ENCODE results near the gene MGAT5.

MGAT5 gene

DNA sequence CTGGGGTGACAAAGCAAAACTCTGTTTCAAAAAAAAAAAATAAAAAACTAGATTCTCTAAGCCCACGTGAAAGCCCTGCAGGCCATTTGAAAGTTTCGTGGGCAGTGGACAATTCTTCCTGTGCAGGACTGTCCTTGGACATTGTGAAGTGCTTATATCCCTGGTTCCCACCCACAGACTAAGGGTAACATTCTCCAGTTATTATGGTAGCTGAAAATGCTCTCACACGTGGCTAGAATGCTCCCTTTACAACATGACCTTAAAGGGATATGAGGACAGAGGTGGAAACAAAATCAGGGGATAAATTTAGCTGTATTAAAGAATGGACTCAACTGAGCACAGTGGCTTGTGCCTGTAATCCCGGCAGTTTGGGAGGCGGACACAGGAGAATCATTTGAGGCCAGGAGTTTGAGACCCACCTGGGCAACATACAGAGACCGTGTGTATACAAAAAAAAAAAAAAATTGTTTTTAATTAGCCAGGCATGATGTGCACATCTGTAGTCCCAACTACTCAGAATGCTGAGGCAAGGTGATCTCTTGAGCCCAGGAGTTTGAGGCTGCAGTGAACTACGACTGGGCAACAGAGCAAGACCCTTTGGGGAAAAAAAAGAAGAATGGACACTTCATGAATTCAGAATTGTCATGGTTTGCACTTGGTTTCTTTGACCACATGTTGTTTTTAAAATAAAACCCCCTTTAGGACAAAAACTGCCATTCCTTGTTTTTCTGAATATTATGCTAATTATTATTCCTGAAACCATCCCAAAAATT, 167.9 kb downstream of the MGAT5 start:
- DNase-seq (ENCODE audit: low read depth) = no peak

DNA sequence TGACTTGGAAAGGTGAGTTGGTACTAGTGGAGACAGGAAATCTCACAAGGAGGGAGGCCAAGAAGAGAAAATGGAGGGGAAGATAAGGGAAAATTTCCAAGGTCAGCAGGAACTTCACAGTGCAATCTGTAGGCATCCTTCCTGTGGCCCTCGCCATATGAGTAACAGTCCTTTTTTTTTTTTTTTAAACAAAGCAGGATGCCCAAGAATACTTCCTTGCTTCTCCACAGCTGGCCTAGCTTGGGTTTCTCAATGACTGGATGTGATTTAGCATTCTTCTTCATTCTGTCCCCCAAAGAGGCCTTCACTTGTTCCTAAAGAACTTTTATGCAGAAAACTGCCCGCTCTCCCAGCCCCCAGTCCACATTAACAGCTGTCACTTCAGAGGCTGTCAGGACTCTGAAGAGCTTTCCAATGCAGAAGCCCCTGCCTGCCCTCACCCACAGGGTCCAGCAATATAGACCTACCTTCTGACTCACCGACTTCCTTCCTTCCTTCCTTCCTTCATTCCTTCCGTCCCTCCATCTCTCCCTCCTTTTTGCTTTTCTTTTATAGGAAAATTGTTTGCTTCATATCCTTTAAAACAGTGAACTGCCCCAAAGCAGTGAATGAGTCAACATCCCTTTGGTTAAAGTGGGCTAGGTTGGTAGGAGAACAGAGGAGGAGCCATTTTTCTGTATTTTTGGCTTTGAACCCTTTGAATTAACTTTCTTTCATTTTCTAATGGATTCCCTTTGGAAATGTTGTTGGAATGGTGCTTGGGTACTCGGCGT, 172.0 kb downstream of the MGAT5 start:
- no peak for DNase-seq (ENCODE audit: low read depth)

DNA sequence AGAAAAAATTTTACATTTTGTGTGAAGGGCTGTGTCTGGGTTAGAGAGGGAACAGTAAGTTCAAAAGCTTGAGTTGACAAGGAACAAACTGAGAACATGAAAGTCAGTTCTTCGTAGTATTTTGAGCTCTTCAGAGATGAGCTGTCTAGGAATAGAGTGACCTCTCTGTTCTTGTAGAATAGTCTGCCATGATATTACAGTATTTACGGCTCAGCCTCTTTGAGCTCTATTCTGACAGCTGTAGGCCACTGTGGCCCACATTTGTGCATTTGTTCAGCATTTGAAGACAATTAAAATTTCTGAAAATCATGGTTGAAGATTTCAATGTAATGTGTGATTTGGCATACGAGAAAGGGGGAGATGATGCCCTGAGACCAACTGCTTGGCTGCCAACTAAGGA, 172.8 kb downstream of the MGAT5 start:
- DNase-seq (ENCODE audit: low read depth) = no peak

DNA sequence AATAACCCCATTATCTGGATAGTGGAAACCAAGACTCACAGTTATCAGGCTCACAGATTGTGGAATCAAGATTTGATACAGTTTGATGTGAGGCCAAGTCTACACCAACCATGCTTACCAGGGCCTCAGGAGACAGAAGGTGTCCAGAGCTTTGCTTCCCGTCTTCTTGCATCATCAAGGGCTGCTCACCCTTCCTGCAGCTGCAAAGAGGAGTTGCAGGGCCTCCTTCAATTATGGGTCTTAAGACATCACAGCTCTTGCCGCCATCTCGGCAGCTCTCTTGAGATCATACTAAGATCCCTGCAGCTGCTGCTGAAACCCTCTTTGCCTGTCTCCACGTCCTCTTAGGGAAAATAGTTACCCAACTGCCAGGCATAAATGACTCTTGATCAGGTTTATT, 176.0 kb downstream of the MGAT5 start:
- DNase-seq (ENCODE audit: low read depth) = no peak

DNA sequence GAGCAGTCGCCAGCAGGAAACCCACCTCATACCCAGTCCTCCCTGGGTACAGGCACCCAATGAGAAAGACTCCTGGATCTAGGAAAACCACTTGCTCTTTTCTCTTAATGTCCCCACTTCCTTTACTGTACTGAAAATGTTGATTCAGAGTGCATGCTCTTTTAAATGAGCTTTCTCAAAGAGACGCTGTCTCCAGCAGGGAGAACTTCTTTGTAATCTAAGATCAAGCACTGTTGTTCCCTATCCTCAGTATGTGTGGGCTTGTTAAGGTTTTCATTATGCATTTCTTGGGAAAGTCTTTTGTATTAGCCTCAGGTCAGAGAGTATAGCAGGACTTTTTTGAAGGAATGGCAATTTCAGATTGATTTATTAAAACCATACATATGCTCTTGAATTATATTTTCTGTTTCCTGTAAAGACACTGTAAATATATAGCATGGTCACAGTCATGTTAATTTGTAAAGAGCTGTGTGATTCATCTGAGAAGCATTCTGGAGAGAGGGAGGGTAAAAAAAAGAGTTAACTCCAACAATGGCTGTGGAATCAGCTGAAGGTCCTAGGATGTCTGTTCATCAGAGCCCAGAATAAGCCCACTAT, 178.1 kb downstream of the MGAT5 start:
- no peak for DNase-seq (ENCODE audit: low read depth)

DNA sequence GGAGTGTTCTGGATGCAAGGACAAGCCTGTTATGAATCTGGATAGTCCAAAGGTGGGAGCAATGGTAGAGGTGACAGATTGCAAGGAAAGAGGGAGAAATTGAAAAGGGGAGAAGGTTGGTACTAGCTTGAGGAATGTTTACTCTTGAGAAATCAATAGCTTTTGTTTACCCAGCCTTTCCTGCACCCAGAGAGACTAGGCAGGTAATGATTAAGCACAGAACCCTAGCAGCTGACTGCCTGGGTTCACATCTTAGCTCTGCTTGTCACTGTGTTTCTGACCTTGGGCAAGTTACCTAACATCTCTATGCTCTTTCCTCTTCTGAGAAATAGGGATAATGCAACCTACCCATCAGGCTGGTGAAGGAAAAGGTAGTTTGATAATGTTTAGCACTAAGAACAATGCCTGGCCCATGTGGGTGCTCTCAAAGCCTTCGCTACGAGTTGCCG, 178.6 kb downstream of the MGAT5 start:
- DNase-seq (ENCODE audit: low read depth) = no peak

DNA sequence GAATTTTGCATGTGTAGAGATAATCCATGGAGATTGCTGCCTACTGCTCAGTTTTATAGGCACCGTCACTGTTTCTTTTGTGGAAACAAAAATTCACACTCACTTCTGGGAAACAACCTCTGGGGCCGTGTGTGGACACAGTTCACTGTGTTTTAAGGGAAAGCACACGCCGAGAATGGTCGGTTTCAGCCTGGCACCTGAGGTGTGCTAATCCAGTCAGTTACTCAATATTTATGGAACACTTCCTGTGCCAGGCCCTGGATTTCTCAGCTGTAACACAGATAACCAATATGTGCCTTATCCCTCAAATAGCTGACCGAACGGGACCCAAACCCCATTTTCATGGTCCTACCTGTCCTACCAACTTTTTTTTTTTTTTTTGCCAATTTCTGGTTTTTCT, 179.6 kb downstream of the MGAT5 start:
- DNase-seq (ENCODE audit: low read depth) = no peak

DNA sequence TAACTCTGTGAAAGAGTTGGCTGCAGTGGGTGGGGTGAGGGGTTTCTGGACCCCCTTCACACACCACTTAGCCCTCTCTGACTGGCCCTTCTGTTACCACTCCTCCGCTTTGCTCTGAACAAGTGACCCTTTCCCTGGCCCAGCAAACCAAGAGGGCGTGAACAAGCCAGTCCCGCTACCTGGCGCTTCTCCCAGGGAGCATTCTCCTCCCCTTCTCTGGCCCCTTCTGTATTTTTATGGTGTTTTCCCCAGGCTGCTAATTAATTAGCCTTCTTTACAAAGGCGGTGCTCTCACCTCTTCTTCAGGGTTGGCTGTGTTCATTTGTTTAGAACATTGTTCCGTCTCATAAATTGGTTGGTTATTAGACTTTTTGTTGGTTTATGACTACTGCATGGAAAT, 180.1 kb downstream of the MGAT5 start:
- no peak for DNase-seq (ENCODE audit: low read depth)

DNA sequence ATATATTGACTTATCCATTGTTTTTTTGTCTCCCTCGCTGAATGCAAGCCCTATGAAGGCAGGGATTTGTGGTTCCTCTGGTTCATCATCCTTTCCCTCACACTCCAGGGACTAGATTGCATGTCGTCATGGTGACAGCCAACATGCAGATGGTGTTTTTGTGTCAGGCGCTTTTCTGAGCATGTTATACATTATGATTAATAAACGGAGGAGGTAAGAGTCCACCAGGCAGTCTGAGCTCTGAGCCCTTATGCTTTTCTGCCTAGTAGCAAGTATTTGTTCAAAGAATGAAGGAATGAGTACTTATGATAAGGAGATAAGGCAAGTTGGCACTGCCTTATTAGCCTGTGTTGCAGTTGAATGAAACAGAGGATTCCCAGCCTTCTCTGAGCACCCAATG, 181.6 kb downstream of the MGAT5 start:
- DNase-seq (ENCODE audit: low read depth) = no peak

DNA sequence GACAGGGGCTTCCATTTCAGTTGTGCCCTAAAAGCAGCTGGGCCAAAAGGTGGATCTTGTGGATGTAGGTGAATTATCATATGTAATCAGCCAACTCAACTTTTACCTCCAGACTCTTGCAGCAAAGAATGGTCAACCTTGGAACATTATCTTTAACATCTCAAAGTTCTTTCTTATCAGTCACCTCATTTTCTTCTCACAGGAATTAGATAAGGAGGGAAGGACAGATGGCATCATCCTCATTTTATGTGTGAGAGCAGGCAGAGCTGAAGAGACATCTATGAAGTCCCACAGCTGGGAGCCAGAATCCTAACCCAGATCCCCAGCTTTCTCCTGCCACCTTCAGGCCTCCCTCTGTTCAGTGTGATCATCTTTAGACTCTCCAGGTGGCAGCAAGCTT, 182.1 kb downstream of the MGAT5 start:
- no peak for DNase-seq (ENCODE audit: low read depth)

DNA sequence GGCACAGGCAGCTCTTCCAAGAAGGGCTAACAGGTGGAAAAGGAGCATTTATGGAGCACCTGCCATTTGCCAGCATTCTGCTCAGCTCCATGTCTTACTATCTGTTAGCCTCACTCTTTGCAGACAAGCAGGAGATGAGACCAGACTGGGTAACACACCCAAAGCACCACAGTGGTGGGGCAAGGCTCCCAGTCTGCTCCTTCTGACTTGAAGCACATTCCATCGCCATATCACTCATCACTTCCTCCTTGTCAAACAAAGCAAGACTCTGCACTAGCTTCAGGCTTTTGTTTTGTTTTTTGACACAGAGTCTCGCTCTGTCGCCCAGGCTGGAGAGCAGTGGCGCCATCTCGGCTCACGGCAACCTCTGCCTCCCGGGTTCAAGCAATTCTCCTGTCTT, 182.8 kb downstream of the MGAT5 start:
- no peak for DNase-seq (ENCODE audit: low read depth)

DNA sequence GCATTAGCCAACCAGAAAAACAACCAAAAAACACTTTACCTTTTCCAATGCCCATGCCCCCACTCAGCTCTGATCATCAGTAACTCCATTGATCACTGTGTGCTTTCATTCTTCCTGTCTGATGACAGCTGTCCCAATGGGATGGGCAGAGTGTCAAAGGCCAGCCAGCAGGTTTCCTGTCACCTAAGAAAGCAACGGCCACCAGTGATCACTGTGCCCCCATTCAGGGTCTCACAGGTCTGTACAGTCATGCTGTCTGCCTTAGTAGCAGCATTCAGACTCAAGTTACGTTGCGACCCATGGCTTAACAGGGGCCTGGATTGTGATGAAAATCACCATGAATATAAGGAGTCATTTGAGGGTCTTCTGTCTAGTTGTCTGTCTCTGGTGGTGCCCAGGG, 184.5 kb downstream of the MGAT5 start:
- no peak for DNase-seq (ENCODE audit: low read depth)

DNA sequence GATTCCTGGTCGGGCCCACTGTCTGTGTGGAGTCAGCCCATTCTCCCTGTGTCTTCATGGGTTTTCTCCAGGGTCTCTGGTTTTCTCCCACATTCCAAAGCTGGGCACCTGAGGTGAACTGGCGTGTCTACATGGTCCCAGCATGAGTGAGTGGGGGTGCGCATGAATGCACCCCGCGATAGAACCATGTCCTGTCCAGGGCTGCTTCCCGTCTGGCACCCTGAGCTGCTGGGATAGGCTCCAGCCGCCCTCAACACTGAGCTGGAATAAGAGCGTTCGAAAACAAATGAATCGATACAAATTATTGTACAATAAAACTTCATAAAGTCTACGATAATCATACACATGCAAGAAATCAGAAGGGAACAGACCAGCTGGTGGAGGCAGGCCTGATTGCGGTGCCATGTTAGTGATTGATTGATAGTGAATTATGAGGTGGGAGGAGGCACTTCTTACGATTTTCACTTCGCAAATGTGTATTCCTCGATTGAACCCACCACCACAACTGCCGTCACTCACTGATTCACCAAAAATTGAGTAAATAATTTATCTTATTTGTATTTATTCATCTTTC, 186.6 kb downstream of the MGAT5 start:
- DNase-seq (ENCODE audit: low read depth) = no peak

DNA sequence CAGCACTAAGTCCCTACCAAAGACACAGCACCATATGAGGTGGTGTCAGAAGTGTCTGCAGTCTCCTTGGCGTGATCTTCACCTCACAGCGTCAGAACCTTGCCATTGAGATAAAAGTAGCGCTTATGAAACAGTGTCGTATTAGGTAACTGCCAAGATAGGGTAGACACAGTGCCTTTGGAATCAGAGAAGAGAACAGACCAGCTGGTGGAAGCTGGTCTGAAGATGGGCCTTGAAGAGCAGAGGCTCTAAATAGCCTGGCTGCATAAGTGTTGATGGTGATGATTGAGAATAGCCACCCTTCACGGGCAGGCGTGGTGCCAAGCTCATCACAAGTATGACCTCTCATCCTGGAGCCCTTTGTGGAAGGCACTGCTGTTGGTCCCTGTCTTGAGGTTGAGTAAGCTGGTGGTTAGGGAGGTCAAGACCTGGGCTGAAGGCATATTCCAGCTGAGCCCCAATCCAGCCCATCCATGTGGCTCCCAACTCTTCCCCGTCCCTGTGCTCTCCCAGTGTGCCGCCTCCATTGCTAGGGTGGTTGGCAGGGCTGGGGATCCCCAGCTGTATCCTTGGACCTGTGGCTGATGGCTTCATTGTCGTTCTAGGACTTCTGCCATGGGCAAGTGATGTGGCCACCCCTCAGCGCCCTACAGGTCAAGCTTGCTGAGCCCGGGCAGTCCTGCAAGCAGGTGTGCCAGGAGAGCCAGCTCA, 187.4 kb downstream of the MGAT5 start:
- DNase-seq (ENCODE audit: low read depth) = no peak

DNA sequence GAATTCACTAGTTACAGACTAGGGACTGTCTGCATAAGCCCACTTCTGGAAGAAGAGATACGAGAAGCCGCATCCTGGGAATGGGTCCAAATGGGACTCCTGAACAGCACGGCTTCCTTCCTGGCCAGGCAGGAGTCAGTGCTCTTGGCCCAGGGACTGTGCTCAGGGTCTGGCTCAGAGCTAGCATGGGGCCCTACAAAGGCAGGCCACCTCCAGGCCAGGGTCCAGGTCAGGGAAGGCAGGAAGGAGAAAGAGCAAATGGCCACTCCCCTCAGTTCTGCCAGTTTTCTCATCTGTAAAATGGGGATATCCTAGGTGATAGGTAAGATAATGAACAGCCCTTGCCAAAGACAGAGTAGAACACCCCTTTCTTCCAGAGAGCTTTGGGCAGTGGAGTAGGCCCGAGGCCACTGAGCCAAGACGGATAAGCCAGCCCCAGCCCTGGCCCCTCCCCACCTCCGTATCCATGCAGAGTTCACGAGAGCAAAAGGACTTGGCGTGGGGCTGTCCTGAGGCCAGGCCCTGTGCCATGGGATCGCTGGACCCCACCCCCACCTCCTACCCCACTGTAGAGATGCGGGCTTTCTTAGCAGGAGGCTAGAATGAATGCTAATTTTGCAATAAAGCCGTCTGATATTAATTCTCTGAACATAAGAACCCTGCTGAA, 190.1 kb downstream of the MGAT5 start:
- DNase-seq (ENCODE audit: low read depth) = no peak

DNA sequence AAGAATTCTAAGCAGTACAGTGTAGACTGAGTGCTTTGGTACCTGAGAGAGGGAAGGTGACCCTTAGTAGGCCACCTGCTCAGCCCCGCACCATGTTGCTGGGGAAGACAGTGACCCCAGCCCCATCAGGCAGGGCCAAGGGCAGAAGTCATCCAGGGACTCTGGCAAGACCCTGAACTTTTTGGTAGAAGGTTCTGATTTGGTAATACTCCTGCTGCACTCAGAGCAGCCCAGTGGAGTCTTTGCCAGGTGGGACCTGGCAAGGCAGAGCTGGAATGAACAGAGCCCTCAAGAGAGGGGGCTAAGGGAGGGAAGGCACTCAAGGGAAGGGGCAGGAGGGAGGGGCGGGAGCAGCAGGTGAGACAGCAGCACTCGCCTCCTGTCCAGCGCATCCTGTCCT, 191.2 kb downstream of the MGAT5 start:
- no peak for DNase-seq (ENCODE audit: low read depth)

DNA sequence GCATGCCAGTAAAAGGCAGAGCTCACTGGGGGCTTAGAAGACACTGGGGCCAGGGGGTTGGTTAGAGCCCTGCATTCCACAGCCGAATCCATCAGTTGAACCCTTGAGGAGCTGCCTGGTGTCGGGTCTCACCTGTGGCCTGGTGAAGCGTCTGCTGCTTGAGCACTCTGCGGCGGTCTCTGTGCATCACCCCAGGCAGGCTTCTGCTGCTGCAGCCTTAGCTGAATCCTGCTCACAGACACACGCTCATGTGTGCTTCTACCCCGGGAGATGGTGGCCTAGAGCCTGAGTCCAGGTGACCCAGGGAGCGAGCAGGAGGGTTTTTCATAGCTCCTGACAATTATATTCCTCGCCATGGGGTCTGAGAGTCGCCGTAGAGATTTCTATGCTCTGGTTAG, 192.1 kb downstream of the MGAT5 start:
- DNase-seq (ENCODE audit: low read depth) = no peak

DNA sequence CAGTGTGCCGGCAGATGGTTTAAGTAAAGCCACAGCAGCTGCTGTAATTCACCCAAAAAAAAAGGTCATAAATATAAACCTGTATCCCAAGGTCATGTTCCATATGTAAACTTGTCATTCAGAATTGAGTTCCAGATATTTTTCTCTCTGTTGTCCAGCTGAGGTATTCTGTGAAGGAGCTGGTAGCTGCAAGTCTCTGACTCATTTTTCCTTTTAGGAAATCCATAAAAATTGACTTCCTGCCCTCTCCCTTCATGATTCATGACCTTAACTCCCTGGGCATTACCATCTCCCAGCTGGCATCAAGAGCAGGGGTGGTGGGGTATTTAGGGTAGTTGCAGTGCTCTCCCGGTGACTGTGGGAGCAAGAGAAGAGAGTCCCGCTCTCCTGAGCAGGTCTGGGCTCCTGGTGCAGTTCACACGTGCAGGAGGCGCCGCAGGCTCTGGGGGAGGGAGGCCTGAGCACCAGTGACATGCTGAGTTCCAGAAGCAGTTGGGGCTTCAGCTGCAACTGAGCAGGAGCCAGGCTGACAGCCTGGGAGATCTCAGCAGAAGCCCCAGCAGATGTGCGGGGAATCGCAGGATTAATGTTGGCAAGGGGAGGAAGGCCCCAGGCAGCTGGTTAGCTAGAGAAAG, 192.6 kb downstream of the MGAT5 start:
- DNase-seq (ENCODE audit: low read depth) = no peak

DNA sequence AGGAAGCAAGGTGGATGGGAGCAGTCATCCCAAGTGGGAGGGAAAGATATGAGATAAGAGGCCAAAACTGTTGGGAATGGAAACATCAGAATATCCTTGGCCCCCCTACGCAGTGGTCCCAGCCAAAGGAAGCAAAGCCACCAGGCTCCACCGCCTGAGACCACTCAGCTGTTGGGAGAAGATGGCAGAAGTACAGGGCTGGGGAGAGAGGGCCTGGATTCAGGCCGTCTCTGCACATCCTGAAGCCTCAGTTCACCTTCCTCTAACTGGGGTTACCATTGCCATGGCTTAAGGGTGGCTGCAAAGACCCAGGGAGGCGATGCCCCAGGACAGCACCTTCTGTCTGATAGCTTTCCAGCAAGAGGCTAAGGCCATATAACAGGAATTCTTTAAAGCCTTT, 193.8 kb downstream of the MGAT5 start:
- DNase-seq (ENCODE audit: low read depth) = no peak

DNA sequence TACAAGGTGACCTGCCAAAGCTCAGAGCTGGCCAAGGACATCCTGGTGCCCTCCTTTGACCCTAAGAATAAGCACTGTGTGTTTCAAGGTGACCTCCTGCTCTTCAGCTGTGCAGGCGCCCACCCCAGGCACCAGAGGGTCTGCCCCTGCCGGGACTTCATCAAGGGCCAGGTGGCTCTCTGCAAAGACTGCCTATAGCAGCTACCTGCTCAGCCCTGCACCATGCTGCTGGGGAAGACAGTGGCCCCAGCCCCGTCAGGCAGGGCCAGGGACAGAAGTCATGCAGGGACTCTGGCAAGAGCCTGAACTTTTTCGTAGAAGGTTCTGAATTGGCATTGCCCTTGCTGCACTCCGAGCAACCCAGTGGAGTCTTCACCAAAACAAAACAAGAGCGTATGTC, 194.8 kb downstream of the MGAT5 start:
- DNase-seq (ENCODE audit: low read depth) = no peak

DNA sequence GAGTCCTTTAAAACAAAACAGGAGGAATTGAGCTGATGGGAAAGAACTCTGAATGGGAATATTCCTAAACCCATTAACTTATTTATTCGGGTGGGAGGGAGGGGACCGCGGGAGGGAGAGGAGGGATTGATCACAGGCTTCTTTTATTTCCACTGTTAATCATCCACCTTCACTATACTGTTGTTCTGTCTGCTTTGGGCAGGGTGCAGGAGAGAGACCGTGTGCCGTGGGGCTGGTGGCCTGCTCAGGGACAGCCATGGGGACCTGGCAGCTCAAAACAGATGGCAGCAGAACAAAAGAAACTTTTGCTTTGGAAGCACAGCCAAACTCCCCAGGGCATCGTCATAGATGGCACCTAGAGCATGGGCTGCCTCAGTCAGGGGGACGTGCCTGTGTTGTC, 195.3 kb downstream of the MGAT5 start:
- DNase-seq (ENCODE audit: low read depth) = no peak

Measured in stimulated activated CD8-positive, alpha-beta memory T cell treated with anti-CD3 and anti-CD28 coated beads, Interleukin-7, amount 100 ng/mL, for 24 hours (primary cell).